GM11168 (cell line): Measurements from ENCODE around the gene JARID2.

Experiments
- in situ Hi-C: fragments of 300-500 bp; cut with MboI; formaldehyde crosslinking; loops from one replicate; pipeline ENCODE4 v1.12.0; 2022; ENCODE audit warnings: low sequenced_read_pairs; ENCODE audit not compliant: unreplicated experiment

Gene JARID2

DNA sequence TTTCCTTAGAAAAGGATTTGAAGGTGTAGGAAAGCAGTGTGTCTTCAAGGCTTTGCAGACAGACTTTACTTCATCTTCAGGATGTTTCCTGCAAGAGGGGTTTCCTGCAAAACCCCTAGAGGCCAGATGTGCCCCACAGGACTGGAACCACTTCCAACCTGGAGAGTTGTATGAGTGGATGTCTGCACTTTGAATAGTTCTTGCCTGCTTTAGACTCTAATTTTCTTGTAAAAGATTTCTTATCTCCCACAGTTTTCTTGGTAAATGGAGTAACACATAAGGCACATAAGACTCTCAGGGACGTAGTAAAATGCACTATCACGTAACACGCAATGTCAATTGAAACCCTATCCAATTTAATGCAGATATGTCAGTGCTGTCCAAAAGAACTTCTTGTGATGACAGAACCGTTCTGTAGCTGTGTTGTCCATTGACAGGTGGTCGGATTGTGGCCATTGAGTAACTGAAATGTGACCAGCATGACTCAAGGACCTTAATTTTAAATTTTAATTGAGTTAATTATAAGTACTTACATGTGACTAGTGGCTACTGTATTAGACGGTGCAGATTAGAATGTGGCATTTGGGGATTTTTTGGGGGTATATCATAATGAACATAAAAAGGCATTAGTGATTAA lies 118.7 kb downstream of the JARID2 start:
- in situ Hi-C loops, result no loop called here

DNA sequence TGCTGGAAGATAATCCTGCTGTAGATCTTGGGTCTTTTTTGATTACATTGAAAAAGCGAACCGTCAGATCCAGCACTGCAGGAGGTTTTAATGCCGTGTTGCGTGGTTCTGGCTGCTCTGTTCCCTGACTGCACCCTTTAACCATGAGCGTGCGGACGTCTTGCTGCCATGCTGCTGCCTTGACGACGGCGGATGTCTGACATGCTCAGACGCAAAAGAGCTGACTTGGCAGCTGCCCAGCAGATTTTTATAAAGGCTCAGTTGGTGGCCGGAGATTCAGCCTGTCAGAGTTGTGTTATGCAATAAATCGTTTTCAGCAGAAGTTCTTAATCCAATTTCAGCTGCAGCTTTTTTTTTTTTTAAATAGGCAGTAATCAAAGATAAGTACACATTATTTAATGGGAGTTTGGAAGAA lies 119.4 kb downstream of the JARID2 start:
- in situ Hi-C loops, result no loop called here

DNA sequence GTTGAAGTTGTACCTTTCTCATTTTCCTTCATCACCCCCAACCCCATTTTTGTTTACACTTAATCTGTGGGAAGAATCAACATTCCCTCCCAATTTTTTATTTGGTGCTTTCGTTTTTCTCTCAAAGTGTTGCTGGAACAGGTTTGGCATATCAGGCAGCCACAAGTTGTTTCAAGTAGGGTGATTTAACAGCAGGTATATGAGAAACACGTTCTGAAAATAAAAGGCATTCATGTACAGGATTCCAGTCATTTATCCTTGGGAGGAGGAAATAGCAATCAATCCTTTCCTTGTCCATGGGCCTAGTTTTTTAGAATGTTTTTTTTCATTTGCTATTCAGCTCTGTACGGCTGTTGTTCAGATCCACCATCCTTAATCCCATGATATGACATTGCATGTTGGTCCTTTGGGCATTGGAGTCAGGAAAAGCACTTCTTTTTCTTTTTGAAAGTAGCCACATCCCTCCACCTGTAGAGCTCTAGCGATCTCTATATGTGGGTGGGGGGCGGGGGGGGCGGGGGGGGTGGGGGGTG lies 120.2 kb downstream of the JARID2 start:
- in situ Hi-C loops, result no loop called here

DNA sequence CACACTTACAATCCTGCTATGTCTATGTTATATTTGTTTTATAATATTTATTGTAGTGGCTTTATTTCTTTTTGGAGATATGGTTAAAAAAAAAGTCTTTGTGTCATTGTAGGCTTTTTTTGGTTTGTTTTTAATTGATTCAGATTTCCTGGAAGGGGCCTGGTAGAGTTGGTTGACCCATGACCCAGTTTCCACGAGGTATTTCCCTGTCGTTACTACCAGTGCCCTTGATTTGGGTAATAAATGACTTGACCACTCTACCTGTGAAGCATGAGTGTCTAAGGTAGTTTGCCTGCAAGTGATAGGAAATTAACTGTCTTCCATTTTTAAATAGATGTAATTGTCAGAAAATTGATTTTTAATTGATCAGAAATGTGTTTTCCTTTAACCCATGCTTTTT lies 121.0 kb downstream of the JARID2 start:
- in situ Hi-C loops, result no loop called here

DNA sequence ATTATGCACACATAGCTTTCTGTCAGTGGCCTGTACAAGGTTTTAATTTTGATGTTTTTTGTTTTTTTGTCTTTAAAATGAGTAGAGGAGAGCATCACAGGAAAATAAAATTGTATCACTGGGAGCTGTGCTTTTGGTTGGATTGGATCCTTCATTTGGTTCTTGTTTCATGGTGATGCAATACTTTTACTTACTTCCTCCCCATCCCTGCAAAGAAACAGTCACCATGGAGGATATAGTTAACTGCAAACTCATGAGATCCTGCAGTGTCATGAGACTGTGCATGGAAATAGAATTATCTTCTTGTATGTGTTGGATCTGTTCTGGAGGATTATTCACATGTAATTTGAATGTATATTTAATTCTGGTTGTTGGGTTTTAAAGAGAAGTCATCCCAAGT lies 122.3 kb downstream of the JARID2 start:
- in situ Hi-C loops, result no loop called here

DNA sequence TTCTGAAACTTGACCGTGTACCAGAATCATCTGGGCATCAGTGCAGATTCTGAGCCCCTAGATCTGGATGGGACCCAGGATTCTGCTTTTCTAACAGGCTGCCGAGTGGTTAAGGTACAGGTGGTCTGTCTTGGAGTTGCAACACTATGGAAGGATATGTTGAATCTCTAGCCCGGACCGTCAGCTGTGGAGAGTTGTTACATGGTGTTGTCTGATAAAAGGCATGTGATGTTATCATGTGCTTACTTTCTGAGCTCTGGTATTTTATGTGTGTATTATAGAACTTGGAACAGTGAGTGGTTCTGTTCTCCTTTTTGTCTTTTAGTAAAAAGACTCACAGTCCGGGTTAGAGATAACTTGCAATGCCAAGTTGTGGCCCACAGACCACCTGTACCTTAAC lies 123.0 kb downstream of the JARID2 start:
- in situ Hi-C loops, result no loop called here

DNA sequence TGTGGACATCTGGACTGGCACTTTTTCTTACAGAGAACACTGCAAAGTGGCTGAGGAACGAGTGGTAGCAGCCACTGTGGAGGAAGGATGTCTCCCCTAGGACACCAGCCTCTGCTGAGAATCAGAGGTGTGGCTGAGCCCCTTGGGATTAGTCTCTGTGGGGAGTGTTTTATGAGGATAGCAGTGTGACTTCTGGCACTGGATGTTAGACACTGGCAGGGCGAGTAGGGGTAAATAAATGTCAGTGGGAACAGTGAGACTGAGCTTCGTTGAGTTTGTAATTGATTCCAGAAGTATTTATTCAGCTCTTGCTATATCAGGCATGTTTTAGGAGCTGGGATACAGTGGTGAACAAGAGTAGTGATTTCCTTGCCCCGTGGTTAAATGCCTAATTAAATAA lies 124.0 kb downstream of the JARID2 start:
- in situ Hi-C loops, result no loop called here

DNA sequence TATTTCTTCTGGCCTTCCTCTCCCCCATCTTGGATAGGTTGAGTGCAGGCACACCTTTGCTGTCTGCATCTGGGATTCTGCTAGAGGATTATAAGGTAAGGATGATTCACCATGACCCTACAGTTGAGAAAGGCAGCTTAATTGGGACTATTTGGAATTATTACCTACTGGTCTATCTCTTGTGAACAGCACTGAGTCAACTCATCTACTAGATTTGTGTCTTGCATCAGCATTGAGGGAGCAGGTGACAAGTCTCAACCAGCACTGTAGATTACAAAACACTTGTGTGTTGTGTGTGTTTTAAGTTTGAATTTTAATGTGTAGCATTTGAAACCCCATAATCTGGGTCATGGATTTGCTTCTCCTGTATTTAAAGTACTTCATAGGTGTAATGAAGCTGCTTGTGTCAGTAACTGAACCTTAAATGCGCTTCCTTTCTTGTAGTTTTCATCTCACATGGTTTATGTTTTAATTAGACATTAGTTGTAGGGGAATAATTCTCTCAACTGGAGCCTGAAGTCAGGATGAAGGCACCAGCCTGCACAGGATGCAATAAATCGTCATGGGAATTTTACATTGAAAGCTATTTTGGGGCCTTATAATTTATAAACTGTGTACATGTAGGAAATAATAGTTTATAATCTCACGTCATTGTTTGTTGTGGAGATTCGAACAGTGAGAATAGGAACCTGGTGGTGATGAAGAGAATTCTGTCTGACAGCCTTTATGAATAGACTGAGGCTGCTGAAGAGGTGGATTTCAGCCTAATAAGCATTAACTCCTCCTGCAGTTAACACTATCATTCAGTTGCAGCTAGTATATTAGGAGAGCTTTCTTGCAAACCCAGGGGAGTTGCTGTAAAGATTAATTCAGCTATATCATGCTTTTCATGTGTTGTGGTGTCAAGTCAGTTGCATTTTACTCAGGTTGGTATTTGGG lies 125.1 kb downstream of the JARID2 start:
- in situ Hi-C loops, result no loop called here

DNA sequence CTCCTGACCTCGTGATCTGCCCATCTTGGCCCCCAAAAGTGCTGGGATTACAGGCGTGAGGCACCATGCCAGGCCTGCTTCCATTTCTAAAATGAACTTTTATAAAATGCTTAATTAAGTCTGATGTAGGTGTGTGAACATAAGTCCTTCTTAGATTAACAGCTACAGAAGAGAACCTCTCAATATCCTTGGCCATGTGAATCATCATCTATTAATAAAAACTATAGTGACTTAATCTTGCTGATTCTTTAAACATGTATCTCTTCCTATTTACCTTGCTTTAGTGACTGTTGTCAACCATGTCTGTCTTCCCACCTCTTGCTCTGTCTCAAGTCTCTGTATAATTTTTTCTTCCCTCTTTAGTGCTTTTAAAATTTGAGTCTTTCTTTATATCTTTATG lies 127.1 kb downstream of the JARID2 start:
- in situ Hi-C loops, result no loop called here

DNA sequence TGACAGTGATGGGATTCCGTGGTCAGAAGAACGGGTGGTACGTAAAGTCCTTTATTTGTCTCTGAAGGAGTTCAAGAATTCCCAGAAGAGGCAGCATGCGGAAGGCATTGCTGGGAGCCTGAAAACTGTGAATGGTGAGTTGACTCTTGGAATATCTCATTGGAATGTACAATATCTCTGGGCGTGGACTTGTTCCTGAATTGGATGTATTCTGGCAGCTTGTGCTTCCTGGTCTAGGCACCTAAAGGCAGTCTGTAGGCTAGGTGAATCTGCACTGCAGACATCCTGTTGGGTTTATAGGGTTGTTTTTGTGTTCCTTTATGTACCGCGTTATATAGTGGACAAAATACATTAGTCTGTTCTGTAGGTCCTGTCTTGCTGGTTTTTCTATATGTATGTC lies 128.2 kb downstream of the JARID2 start:
- in situ Hi-C loops, result no loop called here

DNA sequence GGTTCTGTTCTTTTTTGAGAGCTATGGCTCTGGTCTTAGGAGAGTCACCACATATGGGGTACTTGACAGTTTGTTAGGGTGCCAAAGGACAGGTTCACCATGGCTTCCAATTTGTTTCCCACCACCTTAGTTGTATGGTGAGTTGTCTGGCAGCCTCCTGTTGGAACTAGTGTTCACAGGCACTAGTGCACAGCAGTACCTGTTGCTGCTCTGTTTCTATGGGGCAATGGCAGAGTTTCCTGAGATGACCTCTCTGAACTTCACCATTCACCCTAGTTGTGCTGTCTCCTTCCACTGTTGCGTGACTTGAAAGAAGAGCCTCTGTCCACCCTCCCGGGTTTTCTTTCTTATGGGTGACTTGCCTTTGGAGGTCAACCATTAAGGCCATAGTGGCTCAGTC lies 129.1 kb downstream of the JARID2 start:
- in situ Hi-C loops, result no loop called here

DNA sequence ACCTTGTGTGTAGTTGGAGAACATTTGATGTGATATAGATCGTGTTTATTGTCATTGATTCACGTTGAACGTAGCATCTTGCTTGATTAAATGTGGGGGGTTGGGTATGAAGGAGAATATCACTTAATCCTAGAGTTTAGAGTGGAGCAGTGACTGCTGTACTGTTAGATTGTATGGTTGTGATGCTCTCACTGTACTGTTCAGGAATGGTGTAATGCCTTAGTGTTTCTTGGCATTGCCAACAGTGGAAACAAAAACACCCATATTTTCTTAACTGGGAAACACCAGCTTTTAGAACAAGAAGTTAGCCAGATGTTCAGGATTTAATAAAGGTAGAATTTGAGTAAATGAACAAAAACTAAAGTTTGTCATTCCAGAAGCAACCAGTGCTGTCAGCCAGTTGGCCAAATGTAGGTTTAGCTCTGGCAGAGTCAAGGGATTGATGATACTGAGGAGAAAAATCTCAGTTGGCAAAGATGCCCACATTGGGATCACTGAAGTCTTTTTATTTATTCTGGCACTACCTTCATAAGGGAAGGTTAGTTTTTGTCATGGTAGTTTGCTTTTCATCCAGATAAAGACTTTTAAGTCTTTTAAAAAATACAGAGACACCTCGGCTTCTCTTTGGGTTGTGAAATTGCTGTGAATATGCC lies 129.9 kb downstream of the JARID2 start:
- in situ Hi-C loops, result no loop called here

DNA sequence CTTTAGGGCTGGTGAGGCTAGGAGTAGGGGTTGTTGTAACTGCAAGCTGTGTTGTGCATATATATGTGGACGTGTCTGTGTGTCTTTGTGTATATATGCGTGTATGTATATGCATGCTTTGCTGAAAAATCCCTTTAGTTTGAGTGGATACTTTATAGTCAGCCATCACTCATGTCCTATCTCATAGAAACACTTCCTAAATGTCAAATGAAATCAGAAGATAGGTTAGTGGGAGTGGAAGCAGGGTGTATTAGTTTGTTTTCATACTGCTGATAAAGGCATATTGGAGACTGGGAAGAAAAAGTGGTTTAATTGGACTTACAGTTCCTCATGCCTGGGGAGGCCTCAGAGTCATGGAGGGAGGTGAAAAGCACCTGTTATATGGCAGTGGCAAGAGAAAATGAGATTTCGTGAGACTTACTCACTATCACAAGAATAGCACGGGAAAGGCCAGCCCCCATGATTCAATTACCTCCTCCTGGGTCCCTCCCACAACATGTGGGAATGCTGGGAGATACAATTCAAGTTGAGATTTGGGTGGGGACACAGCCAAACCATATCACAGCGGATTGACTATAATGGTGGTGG lies 131.1 kb downstream of the JARID2 start:
- in situ Hi-C loops, result no loop called here

DNA sequence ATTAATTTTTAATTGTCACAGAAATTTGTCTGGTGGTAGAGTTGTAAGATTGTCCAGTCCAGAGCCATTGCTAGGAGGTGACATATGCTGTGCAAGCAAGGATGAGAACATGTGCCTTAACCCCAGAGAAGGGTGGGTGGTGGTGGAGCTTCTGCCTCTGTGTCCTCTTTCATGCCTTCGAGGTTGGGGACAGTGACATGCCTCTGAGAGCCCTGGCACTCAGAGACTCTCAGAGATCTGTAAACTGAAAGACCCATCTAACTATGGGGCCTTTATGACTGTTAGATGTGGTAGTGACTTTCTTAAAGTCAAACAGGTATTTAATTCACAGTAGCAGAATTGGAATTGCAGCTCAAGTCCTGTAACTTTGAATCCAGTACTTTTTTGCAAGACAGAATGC lies 132.4 kb downstream of the JARID2 start:
- in situ Hi-C loops, result no loop called here

DNA sequence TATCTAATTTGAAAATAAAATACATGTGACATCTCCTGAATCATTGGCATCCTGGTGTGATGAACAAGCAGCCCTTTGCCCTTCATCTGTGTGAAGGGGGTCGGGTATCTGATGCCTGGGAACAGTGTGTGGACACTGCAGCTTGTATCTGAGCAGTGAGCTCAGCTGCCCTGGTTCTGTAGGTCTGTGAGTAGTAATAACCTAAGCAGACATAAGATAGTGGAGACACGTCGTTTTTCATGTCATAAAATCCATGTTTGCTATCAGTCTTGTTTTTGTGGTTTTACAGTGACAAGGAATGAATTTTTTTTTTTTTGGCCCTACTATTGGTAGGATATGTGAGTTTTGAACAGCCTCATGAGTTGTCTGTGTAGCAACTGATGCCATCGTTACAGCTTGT lies 133.0 kb downstream of the JARID2 start:
- in situ Hi-C loops, result no loop called here

DNA sequence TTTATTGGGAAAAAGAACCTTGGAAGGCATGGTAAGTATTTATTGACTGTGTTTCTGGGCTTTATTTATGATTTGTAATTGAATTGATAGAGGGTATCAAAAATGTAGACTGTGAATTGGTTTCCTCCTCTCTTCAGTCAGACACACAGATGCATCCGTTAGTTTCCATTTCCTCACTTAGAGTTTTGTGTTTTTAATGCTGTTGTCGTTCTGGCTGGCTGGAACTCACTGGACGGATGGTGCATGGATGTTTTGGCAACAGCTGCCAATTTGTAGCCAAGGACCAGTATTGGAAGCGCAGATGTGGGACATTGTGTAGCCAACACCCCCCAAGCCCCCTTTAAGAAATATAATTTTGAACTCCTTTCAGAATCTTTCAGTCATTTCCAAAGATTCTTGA lies 134.5 kb downstream of the JARID2 start:
- in situ Hi-C loops, result no loop called here

DNA sequence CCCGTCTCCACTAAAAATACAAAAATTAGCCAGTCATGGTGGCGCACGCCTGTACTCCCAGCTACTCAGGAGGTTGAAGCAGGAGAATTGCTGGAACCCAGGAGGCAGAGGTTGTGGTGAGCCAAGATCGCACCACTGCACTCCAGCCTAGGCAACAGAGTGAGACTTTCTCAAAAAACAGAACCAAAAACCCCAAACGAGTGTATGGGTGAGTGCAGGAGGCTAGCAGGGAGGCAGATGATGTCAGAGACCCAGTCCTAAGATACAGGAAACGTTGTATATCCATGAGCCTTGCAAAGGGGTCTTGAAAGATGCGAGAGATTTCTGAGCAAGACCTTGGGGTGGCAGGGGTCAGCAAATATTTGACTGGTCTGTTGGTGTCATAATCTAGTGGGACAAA lies 136.2 kb downstream of the JARID2 start:
- in situ Hi-C loops, result no loop called here

DNA sequence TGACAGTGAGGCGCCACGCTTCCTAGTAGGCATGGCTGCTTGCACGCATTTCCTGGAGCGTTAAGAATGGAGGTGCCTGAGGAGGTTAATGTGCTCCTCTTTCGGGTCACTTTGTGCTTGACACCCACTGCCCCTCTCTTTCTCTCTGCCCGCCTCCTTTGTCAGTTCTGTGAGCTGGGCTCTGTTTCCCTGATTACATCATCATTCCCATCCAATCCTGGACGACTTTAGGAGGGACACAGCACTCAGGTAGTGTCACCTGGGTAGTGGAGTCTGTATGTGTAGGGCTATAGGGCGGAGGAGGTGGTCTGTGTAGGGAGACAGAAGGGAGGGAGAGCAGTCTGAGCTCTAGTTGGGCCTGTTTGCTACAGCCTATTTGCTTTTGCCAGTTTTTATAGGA lies 136.8 kb downstream of the JARID2 start:
- in situ Hi-C loops, result no loop called here

DNA sequence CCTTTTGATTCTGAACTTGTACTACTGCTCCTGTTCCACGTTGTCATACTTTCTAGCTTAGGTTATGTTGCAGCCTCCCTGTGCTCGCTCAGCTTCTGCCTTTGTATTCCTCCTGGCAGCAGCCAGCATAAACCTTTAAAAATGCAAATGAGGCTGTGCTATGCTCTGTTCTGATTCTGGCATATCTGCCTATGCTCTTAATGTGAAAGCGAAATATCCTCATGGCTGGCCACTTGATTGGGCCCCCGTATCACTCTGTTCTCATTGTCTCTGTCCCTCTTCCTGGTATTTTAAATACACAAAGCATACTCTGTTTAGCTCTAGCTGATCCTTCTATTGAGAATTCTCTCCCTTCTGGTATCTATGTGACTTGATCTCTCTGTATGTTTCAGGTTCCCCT lies 139.0 kb downstream of the JARID2 start:
- in situ Hi-C loops, result no loop called here

DNA sequence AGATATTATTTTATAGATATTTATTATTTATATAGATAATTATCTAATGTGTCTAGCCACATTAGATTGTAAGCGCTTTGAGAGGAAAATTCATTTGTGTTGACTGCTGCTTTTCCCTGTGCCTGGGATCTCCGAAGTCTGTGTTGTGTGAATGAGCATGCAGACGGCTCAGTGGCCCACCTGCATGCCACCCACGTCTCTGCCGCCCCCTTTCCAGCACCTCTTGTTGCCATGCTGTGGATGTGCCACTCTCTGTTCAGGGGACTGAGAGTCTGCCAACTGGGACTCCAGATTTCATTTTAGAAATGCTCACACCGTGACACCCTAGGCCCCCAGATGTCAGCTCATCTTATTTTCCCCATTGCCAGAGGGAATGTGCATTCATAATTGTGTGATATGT lies 139.7 kb downstream of the JARID2 start:
- in situ Hi-C loops, result no loop called here
